ENCODE data around the gene LASP1NB.

DNA sequence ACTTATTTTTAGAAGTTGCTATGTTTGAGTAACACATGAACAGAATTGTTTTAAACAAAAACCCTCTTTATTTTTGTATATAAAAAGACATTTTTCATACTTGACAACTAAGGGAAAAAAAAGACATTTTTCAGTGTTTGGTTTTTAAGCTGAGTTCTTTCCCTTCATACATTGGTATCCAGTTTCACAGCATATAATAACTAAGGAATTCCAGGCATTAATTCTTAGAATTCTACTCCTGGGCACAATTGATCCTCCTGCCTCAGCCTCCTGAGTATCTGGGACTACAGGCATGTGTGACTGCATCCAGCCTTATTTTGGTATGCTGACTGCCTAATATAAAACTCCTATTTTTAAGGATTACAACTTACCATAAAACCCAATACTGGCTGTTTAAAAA lies 33.3 kb downstream of the LASP1NB start:
- no peak for TF ChIP-seq CTCF (IDR thresholded peaks at IDR 0.05)
- TF ChIP-seq SIN3A (IDR thresholded peaks at IDR 0.05; ENCODE audit: borderline replicate concordance, insufficient read depth, low read depth, low read length) = no peak

Data from Panc1 (cell line).